ENCODE measurements around the gene TBC1D22A. TPM values are rescaled to one million over a fixed set of nuclear protein-coding genes. Genes with fewer than 3 reads are reported as not detected.
"Not testable (repeated sequence)": the region's sequence is repeated elsewhere in the genome, so short reads cannot be mapped to it uniquely, and the experiment has no call there.

TBC1D22A gene
- total RNA-seq, 1 donor from 2014 or later, result 33.0 TPM

GRCh38 chr22:46812788-46813187 is 50.3 kb downstream of the TBC1D22A start:
- no peak for DNase-seq (ENCODE audit: low spot score)

DNA sequence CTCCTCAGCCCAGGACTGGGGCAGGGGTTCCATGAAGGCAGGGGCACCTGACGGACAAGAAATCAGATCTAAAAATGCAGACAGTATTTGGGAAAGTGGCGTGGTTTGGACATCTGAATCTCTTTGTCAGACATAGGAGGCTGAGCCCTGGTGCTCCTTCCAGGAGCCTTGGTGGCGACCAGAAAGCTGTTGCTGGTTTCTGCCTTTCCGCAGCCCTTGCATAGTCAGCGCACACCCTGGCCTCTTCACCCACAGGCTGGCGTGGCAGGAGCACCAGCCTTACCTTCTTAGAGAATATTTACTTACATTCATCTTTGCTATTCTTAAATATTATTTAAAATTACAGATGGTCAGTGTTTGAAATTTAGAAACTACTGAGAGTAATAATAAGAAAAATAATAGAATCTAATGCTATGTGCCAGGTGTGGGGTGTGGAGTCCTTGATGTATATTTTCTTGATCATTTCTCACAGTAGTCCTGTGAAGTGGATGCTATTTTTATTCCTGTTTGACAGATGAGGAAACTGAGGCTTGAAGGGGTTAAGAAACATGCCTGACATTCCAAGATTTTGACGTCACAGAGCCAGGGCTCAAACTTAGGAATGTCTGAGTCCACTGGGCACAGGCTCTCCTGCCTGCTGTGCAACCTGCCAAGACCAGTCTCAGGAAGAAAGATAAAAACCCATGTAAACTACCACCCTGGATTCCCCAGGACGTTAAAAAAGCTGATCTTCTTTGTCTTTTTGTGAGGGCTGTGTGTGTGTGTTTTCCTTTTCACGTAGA is 51.6 kb downstream of the TBC1D22A start:
- DNase-seq (ENCODE audit: low spot score), result peak; percentile 44

DNA sequence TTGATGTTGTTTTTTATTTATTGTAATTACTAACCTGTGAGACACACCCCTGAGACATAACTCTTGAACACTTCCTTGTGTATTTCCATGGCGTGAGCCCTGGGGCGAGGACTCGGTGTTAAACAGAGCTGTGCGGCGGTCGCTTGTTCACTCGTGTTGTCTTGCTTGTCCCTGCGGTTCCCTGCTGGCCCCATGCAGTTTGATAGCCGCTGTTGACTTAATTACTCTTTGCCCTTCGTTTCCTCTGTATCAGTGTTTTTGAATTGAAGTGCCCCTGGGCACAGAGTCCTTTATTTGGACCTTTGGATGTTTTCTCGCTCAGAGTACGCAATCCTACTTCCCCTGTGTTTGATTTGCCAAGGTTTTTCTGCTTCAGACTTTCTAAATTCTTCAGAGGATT is 52.7 kb downstream of the TBC1D22A start:
- DNase-seq (ENCODE audit: low spot score), result no peak

GRCh38 chr22:46815559-46815895 is 53.1 kb downstream of the TBC1D22A start:
- DNase-seq (ENCODE audit: low spot score), result no peak

DNA sequence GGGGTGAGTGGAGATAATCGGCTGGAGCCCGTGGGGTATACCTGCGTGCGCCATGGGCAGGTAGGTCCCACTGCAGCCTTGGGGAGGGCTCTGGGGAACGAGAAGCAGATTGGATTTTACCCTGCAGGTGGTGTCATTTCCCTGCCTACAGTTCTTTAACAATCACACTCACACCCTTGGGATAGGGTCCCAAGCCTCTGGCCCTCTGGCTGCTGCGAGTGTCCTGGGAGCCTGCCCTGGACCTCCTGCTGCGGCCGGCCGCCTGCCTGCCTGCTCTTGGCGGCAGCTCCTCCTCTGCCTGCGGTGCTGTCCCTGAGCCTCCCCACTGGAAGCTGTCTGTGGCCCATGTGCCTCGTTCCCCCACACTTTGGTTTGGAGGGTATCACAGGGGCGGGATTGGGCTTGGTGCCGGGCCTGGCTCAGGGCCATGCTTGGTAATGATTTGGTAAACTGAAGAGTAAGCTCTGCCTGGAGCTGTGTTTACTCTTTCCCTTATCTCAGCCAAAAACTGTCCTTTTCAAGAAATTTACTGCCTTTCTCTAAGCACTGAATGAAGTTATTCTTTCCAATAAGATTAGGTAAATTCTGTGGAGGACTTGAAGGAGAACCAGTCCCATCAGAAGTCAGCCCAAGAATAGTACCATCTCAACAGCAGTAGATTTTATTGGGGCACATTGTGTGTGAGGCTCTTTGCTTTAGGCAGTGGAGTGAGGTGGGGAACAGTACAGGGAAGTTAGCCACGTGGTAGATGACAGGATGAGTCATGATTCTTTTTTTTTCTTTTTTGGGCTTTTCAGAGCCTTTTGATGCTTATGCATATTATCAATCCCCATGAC is 53.7 kb downstream of the TBC1D22A start:
- DNase-seq (ENCODE audit: low spot score), result no peak

GRCh38 chr22:46817390-46817789 is 54.9 kb downstream of the TBC1D22A start:
- DNase-seq (ENCODE audit: low spot score), result not testable (repeated sequence)

DNA sequence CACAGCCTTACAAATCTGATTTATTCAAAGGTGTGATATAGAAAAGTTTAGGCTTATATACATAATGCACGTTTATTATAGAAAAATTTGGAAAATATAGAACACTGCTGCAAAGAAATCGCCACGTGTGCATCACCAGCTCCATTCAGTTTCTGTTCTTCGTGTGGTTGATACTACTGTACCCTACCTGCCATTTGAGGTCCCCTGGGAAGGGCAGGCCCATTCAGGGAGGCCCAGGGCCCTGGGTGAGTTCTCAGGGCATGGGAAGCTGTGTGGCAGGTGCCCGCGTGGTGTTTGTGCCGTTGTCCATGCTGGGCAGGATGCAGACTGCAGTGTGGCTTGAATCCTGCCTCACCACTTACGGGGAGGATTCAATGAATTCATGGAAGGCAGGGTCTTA is 60.8 kb downstream of the TBC1D22A start:
- no peak for DNase-seq (ENCODE audit: low spot score)

DNA sequence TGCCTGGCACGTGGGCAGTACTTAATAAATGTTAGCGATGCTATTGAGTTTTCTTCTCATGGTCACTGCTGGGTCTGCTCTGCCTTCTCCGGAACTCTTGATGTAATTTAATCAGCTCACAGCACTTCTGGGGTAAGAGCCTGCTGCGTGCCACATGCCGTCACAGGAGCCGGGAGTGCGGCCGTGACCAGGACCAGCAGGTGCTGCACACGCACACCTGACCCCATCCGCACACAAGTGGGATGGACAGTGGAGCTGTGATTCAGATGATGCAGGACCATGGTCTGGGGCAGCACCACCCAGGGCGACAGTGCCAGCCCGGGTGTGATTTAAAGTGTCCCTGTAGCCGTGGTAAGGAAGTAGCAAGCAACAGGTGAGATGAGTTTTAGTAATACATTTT is 61.2 kb downstream of the TBC1D22A start:
- DNase-seq (ENCODE audit: low spot score), result no peak

DNA sequence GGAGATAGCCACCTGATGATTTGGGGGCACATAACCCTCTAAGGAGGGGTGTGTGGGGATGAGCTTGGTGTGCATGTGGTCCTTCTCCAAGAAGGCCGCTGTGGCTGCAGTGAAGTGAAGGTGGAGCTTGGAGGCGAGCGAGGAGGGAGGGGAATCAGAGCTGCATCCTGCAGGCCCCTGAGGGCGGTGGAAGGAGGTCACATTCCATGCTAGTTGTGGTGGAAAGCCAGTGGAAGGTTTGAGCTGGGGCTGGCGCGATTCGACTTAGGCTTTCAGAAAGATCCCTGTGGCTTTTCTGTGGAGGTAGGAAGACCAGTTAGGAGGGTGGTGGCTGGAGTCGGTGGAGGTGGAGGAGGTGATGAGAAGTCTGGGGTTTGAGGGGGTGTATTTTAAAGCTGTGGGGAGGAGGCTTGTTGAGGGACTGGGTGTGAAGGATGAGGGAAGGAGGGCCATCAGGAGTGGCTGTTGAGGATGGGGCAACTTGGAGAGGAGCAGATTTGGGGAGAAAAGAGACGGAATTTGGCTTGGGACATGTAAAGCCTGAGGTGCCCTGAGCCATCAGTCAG is 62.0 kb downstream of the TBC1D22A start:
- DNase-seq (ENCODE audit: low spot score), result no peak

DNA sequence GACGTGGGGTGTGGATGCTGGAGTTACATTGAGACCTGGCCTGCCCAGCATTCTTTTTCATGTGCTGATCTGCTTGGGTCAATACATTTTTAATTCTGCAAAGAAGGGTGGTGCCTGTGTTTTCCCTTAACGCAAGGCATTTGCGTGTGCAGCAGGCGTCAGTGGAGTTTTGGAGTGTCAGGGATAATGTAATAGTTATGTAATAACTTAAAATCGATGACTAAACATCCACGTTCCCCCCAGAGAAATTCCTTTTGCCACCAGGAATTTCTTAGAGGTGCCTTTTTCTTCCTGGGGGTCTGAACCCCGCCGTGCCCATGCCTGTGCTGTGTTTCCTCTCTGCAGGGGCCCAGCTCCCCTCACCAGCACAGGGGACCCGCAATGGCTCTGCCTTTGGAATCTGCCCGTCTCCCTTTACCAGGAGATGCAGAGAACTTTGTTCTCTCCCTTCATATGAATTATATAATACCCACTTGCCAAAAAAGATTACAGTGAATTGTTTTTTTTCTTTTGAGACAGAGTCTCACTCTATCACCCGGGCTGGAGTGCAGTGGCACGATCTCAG is 62.6 kb downstream of the TBC1D22A start:
- no peak for DNase-seq (ENCODE audit: low spot score)

- no peak for DNase-seq (ENCODE audit: low spot score)
Observed at GRCh38 chr22:46826438-46827135, 64.1 kb downstream of the TBC1D22A start.

- DNase-seq (ENCODE audit: low spot score), result no peak
Observed at GRCh38 chr22:46827136-46827780, 64.8 kb downstream of the TBC1D22A start.

DNA sequence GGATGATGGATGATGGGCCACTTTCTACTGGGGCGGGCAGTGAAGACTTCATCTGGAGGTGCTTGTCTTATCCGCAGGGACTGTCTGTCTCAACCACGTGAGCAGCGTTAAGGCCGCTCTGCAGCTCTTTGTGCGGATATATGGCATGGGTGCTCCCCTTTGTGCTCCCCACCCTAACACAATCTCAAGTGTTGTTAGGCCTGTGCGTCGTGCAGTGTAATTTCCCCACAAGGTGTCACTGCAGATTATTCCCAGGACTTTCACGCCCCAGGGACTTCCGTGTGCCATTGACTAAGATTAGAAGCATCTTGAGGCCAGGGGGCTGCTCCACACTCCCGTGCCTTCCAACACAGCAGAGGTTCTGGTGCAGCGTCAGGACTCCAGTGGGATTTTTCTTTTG is 65.3 kb downstream of the TBC1D22A start:
- DNase-seq (ENCODE audit: low spot score), result no peak

GRCh38 chr22:46828323-46828900 is 66.0 kb downstream of the TBC1D22A start:
- no peak for DNase-seq (ENCODE audit: low spot score)

GRCh38 chr22:46829117-46829891 is 66.9 kb downstream of the TBC1D22A start:
- peak; percentile 30 for DNase-seq (ENCODE audit: low spot score)

DNA sequence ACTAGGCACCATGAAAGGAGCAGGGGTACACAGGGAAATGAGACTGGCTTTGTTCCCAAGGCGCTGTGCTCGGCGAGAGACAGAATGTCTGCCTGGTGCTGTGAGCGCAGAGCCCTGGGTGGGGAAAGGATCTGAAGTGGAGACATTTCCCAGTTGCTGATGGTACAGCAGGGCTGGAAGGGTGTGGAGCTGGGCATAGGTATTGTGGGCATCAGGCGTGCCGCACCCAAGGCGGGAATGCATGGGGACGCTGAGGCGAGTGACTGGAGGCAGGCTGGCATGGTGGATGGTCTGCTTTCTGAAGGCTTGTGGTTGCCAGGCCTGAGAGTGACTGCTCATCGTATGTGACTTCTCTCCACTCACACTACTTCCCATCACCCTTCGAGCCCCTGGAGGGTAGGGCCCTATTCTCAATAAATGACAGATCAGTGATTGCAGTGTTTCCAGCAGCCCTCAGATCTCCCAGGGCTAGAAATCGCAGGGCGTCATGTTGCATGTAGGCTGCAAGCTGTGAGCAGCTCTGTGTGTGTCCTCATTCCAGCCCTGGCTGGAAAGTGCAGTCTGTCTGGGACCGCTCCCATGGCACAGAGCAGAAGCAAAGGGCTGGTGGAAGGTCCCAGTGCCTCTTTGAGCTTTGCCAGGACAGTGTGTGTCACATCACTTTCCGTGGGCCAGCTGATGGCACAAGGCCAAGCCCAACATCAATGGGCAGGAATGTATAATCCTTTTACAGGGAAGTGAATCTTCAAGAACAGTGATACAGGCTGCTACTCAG is 67.7 kb downstream of the TBC1D22A start:
- DNase-seq (ENCODE audit: low spot score), result peak; percentile 69

GRCh38 chr22:46830841-46831240 is 68.4 kb downstream of the TBC1D22A start:
- no peak for DNase-seq (ENCODE audit: low spot score)

GRCh38 chr22:46833228-46833627 is 70.8 kb downstream of the TBC1D22A start:
- no peak for DNase-seq (ENCODE audit: low spot score)

- DNase-seq (ENCODE audit: low spot score), result no peak
Observed at GRCh38 chr22:46834021-46834737, 71.7 kb downstream of the TBC1D22A start.
